H9 (cell line): Measurements from ENCODE around the gene PIK3C2A. TPM values are rescaled to one million over a fixed set of nuclear protein-coding genes. Genes with fewer than 3 reads are reported as not detected.

Source experiments
- DNase-seq: peaks from one replicate; pipeline ENCODE4 v3.0.0-alpha.2; 2017
- H2AFZ ChIP-seq: one replicate; pipeline ENCODE4 v1.6.1; 2013; ENCODE audit warnings: mild to moderate bottlenecking, low read length, control low read depth, moderate library complexity
- H2AK5ac ChIP-seq: 2 replicates; pipeline ENCODE4 v1.6.1; 2013; ENCODE audit warnings: low read length, control low read depth, mixed read lengths; ENCODE audit not compliant: insufficient read length
- H2BK120ac ChIP-seq: one replicate; pipeline ENCODE4 v1.6.1; 2013; ENCODE audit warnings: low read depth, mild to moderate bottlenecking, low read length, control low read depth, inconsistent platforms; ENCODE audit not compliant: poor library complexity, severe bottlenecking
- H2BK12ac ChIP-seq: 2 replicates; pipeline ENCODE4 v1.6.1; 2013; ENCODE audit warnings: low read length, control low read depth, mixed read lengths, low read depth; ENCODE audit not compliant: insufficient read length
- H2BK15ac ChIP-seq: 2 replicates; pipeline ENCODE4 v1.6.1; 2013; ENCODE audit warnings: low read depth, low read length, control low read depth
- H2BK20ac ChIP-seq: one replicate; pipeline ENCODE4 v1.6.1; 2013; ENCODE audit warnings: low read depth, mild to moderate bottlenecking, low read length, control low read depth, inconsistent platforms; ENCODE audit not compliant: poor library complexity, severe bottlenecking
- H2BK5ac ChIP-seq: 2 replicates; pipeline ENCODE4 v1.6.1; 2013; ENCODE audit warnings: low read length, control low read depth, mixed read lengths; ENCODE audit not compliant: insufficient read length
- H3K14ac ChIP-seq: 2 replicates; pipeline ENCODE4 v1.6.1; 2013; ENCODE audit warnings: low read length, control low read depth; ENCODE audit not compliant: insufficient read depth
- H3K18ac ChIP-seq: 2 replicates; pipeline ENCODE4 v1.6.1; 2013; ENCODE audit warnings: low read depth, mild to moderate bottlenecking, mixed read lengths, low read length, control low read depth; ENCODE audit not compliant: insufficient read length
- H3K23ac ChIP-seq: 2 replicates; pipeline ENCODE4 v1.6.1; 2013; ENCODE audit warnings: low read length, control low read depth, mixed read lengths, low read depth; ENCODE audit not compliant: insufficient read length
- H3K23me2 ChIP-seq: 2 replicates; pipeline ENCODE4 v1.6.1; 2013; ENCODE audit warnings: low read depth, mild to moderate bottlenecking, mixed read lengths, low read length, control low read depth; ENCODE audit not compliant: insufficient read length, poor library complexity, severe bottlenecking
- H3K27ac ChIP-seq: 2 replicates; pipeline ENCODE4 v1.5.1; 2013; ENCODE audit warnings: low read length, control low read depth, mixed read lengths, low read depth; ENCODE audit not compliant: insufficient read length
- H3K27me3 ChIP-seq: 2 replicates; pipeline ENCODE4 v1.6.1; 2013; ENCODE audit warnings: low read length, control low read depth, inconsistent platforms; ENCODE audit not compliant: insufficient read depth
- H3K4ac ChIP-seq: 2 replicates; pipeline ENCODE4 v1.6.1; 2013; ENCODE audit warnings: low read depth, mild to moderate bottlenecking, control low read depth, inconsistent platforms, low read length, moderate library complexity
- H3K4me1 ChIP-seq: 2 replicates; pipeline ENCODE4 v1.6.1; 2013; ENCODE audit warnings: low read length, control low read depth, inconsistent platforms; ENCODE audit not compliant: insufficient read depth
- H3K4me2 ChIP-seq: 2 replicates; pipeline ENCODE4 v1.6.1; 2013; ENCODE audit warnings: low read length, control low read depth, mixed read lengths; ENCODE audit not compliant: insufficient read length, insufficient read depth
- H3K56ac ChIP-seq: 2 replicates; pipeline ENCODE4 v1.6.1; 2013; ENCODE audit warnings: low read depth, mild to moderate bottlenecking, mixed read lengths, low read length, control low read depth; ENCODE audit not compliant: insufficient read length
- H3K79me1 ChIP-seq: 2 replicates; pipeline ENCODE4 v1.6.1; 2013; ENCODE audit warnings: low read depth, mild to moderate bottlenecking, moderate library complexity, low read length, control low read depth, inconsistent platforms; ENCODE audit not compliant: insufficient read depth, poor library complexity, severe bottlenecking
- H3K79me2 ChIP-seq: 2 replicates; pipeline ENCODE4 v1.6.1; 2013; ENCODE audit warnings: low read length, control low read depth, inconsistent platforms; ENCODE audit not compliant: insufficient read depth
- H3K9ac ChIP-seq: 2 replicates; pipeline ENCODE4 v1.6.1; 2013; ENCODE audit warnings: low read length, control low read depth, mixed read lengths; ENCODE audit not compliant: insufficient read length; ENCODE audit errors: extremely low read depth
- H3K9me3 ChIP-seq: one replicate; pipeline ENCODE4 v1.6.1; 2013; ENCODE audit warnings: low read depth, low read length, inconsistent platforms; ENCODE audit not compliant: control insufficient read depth
- H3T11ph ChIP-seq: one replicate; pipeline ENCODE4 v1.6.1; 2013; ENCODE audit warnings: mild to moderate bottlenecking, low read length, control low read depth, inconsistent platforms
- H4K20me1 ChIP-seq: one replicate; pipeline ENCODE4 v1.6.1; 2013; ENCODE audit not compliant: control insufficient read depth, insufficient read length, insufficient read depth
- H4K5ac ChIP-seq: 2 replicates; pipeline ENCODE4 v1.6.1; 2013; ENCODE audit warnings: low read depth, mild to moderate bottlenecking, mixed read lengths, low read length, control low read depth; ENCODE audit not compliant: insufficient read length
- H4K8ac ChIP-seq: replicated peaks from 2 replicates; pipeline ENCODE4 v1.6.1; 2013; ENCODE audit warnings: low read length, control low read depth, mixed read lengths, low read depth; ENCODE audit not compliant: insufficient read length
- H4K91ac ChIP-seq: 2 replicates; pipeline ENCODE4 v1.6.1; 2013; ENCODE audit warnings: low read depth, mild to moderate bottlenecking, moderate library complexity, mixed read lengths, low read length, control low read depth; ENCODE audit not compliant: insufficient read length
- H3K27ac Mint-ChIP-seq, 3 experiments: 2 replicates in 2 of 3; 3 replicates in 1 of 3; pipeline ENCODE4 v1.8.0; 2020 to 2021; ENCODE audit warnings: mixed read lengths in 3 of 3, mild to moderate bottlenecking in 1 of 3, moderate library complexity in 1 of 3
- H3K27me3 Mint-ChIP-seq: 2 replicates; pipeline ENCODE4 v1.8.0; 2021; ENCODE audit warnings: low read depth, mild to moderate bottlenecking, moderate library complexity, mixed read lengths
- H3K36me3 Mint-ChIP-seq, 3 experiments: 2 replicates in 2 of 3; 3 replicates in 1 of 3; pipeline ENCODE4 v1.8.0; 2020 to 2021; ENCODE audit warnings: low read depth in 3 of 3, mixed read lengths in 3 of 3; ENCODE audit not compliant: insufficient read depth in 1 of 3
- H3K4me1 Mint-ChIP-seq, 2 experiments: 2 replicates each; pipeline ENCODE4 v1.8.0; 2020; ENCODE audit warnings: mixed read lengths in 2 of 2
- H3K4me3 Mint-ChIP-seq, 2 experiments: 2 replicates in 1 of 2; 3 replicates in 1 of 2; pipeline ENCODE4 v1.8.0; 2020 to 2021; ENCODE audit warnings: mild to moderate bottlenecking in 2 of 2, mixed read lengths in 2 of 2, moderate library complexity in 1 of 2
- H3K9me3 Mint-ChIP-seq, 2 experiments: 2 replicates in 1 of 2; 3 replicates in 1 of 2; pipeline ENCODE4 v1.8.0; 2020; ENCODE audit warnings: mild to moderate bottlenecking in 2 of 2, mixed read lengths in 2 of 2, moderate library complexity in 1 of 2
- CTCF ChIP-seq: fragments of 200-600 bp; sonication (generic); conservative IDR thresholded peaks from 3 replicates; pipeline ENCODE4 v1.8.0; 2021; ENCODE audit warnings: antibody characterized with exemption, mild to moderate bottlenecking
- WGBS: extraction: QIAGEN DNeasy Blood & Tissue Kit; methylation state at CpG from one replicate; pipeline ENCODE4 v1.1.7; 2013; ENCODE audit warnings: missing lambda C conversion rate, low lambda C conversion rate, mixed read lengths; ENCODE audit not compliant: insufficient read length; ENCODE audit errors: extremely low coverage; 5-methylcytosine and 5-hydroxymethylcytosine counted together
- total RNA-seq: library from RNA; stranded (reverse); gene quantifications from 2 replicates; pipeline ENCODE4 v1.2.1, GENCODE V29; 2021

Gene PIK3C2A
- total RNA-seq, 1 experiment from 2014 or later: 82.6 TPM

DNA sequence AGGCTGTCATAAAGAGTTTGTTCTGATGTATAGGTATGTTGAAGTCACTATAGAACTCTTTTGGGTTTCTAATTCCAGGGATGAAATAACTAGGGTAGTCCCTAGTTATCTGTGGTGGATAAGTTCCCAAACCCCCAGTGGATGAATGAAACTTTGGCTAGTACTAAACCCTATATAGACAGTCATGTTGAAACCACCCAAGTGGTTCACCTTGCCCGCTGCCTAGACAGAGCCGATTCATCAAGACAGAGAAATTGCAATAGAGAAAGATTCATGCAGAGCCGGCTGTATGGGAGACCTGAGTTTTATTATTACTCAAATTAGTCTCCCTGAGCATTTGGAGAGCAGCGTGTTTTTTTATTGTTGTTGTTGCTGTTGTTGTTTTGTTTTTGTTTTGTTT, 44.9 kb upstream of the PIK3C2A start:
- Histone ChIP-seq H2BK12ac (no peak overlapping the region), H3K79me1 (no peaks in the 10 kb centered on the region), H3K23ac (no peak overlapping the region), H3K4ac (no peak overlapping the region), H4K91ac (no peak overlapping the region), H3K4me1 (no peaks in the 10 kb centered on the region), H3K27me3 (no peaks in the 10 kb centered on the region), H3K14ac (no peak overlapping the region), H3K9me3 (no peaks in the 10 kb centered on the region), H3K9ac (no peak overlapping the region), H4K8ac (no peak overlapping the region), H3T11ph (no peak overlapping the region), H3K79me2 (no peaks in the 10 kb centered on the region), H3K23me2 (no peaks in the 10 kb centered on the region), H2BK5ac (no peak overlapping the region), H2BK20ac (no peak overlapping the region), H3K27ac (no peak overlapping the region), H3K18ac (no peak overlapping the region), H3K4me2 (no peak overlapping the region), H2BK15ac (no peak overlapping the region), H4K5ac (no peak overlapping the region), H2BK120ac (no peak overlapping the region), H3K56ac (no peak overlapping the region), H2AK5ac (no peak overlapping the region), H4K20me1 (no peaks in the 10 kb centered on the region), H2AFZ (no peak overlapping the region)
- no peak for DNase-seq
- Mint-ChIP-seq H3K27me3 (peaks cover 3% of the 10 kb centered on the region), H3K36me3 (no peaks in the 10 kb centered on the region), H3K9me3 (no peaks in the 10 kb centered on the region), H3K4me3 (no peak overlapping the region), H3K4me1 (no peaks in the 10 kb centered on the region), H3K27ac (no peak overlapping the region; a peak in 1 of 7 replicates)
- WGBS: no CpG with 5 or more reads among the region's 4 CpGs
- no peak for TF ChIP-seq CTCF
